Measurements from ENCODE around the gene AGPS.

The AGPS gene

GRCh38 chr2:177397481-177398289 lies 5.1 kb downstream of the AGPS start:
- no peak for TF ChIP-seq CTCF (IDR thresholded peaks at IDR 0.05; ENCODE audit: control insufficient read depth, insufficient read depth, low read depth, low read length, missing control alignments)
- peak; percentile 90 for DNase-seq (ENCODE audit: low read depth)
- H3K4me3 ChIP-seq (ENCODE audit: control insufficient read depth, low read depth, low read length), result no peak overlapping the region

GRCh38 chr2:177398290-177398683 lies 5.7 kb downstream of the AGPS start:
- no peak for TF ChIP-seq CTCF (IDR thresholded peaks at IDR 0.05; ENCODE audit: control insufficient read depth, insufficient read depth, low read depth, low read length, missing control alignments)
- no peak for DNase-seq (ENCODE audit: low read depth)
- no peak overlapping the region for H3K4me3 ChIP-seq (ENCODE audit: control insufficient read depth, low read depth, low read length)

GRCh38 chr2:177398791-177399190 lies 6.2 kb downstream of the AGPS start:
- DNase-seq (ENCODE audit: low read depth), result no peak
- no peak overlapping the region for H3K4me3 ChIP-seq (ENCODE audit: control insufficient read depth, low read depth, low read length)
- no peak for TF ChIP-seq CTCF (IDR thresholded peaks at IDR 0.05; ENCODE audit: control insufficient read depth, insufficient read depth, low read depth, low read length, missing control alignments)

GRCh38 chr2:177399376-177399775 lies 6.8 kb downstream of the AGPS start:
- DNase-seq (ENCODE audit: low read depth), result no peak
- TF ChIP-seq CTCF (IDR thresholded peaks at IDR 0.05; ENCODE audit: control insufficient read depth, insufficient read depth, low read depth, low read length, missing control alignments), result no peak

GRCh38 chr2:177400337-177400923 lies 7.9 kb downstream of the AGPS start:
- no peak for TF ChIP-seq CTCF (IDR thresholded peaks at IDR 0.05; ENCODE audit: control insufficient read depth, insufficient read depth, low read depth, low read length, missing control alignments)
- no peak overlapping the region for H3K4me3 ChIP-seq (ENCODE audit: control insufficient read depth, low read depth, low read length)
- no peak for DNase-seq (ENCODE audit: low read depth)

More at GRCh38 chr2:177399376-177399775, 6.8 kb downstream of the AGPS start:
- H3K4me3 ChIP-seq (ENCODE audit: control insufficient read depth, low read depth, low read length), result no peak overlapping the region

GRCh38 chr2:177402096-177402495 lies 9.5 kb downstream of the AGPS start:
- H3K4me3 ChIP-seq (ENCODE audit: control insufficient read depth, low read depth, low read length), result no peak overlapping the region
- no peak for DNase-seq (ENCODE audit: low read depth)
- TF ChIP-seq CTCF (IDR thresholded peaks at IDR 0.05; ENCODE audit: control insufficient read depth, insufficient read depth, low read depth, low read length, missing control alignments), result no peak
